Measurements from ENCODE around the gene MT1HL1. TPM values are rescaled to one million over a fixed set of nuclear protein-coding genes. Genes with fewer than 3 reads are reported as not detected.

Gene MT1HL1
- total RNA-seq, 2 experiments from 2014 or later: not detected

DNA sequence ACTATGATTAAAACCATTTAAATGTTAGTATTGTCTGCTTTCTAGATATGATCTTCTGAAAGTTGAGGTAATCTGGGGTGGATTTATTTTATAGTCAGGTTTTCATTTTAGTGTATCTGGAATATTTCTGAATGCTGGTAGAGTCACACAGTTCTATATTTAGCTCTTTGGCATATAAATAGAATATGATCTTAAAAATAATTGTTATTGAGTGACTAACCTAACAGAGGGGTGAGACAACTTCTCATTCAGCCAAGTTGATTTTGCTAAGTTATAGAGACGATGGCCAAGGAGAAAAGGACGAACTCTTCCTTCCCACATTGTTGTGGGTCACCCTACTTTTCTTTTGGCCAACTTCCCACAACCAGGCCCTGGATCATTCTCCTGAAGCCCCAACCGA, 7.2 kb upstream of the MT1HL1 start:
- no peaks in the 10 kb centered on the region for H3K4me1 Mint-ChIP-seq (ENCODE audit: low read depth)
- POLR2A ChIA-PET: no interaction called here

DNA sequence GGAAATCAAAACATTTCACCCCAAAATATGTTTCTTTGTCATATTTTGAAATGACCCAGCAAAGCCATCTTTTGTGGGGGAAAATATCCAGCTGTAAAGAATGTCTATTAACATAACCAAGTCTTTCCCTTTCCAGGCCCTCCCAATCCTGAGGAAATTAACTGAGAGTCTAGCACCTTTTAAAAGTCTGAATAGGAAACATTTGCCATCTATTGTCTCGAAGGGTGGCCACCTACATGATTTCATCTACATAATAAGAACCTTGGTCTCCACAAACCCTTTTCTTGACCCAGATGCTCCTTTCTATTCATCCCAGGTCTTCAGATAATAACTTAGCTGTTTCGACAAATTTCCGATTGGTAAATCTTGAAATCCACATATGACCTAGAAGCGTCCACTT, 5.4 kb upstream of the MT1HL1 start:
- CTCF ChIA-PET: no interaction called here
- POLR2A ChIA-PET: no interaction called here

More for the DNA sequence above, 7.2 kb upstream of the MT1HL1 start:
- Mint-ChIP-seq H3K36me3 (no peaks in the 10 kb centered on the region), H3K4me3 (no peak overlapping the region), H3K9me3 (no peaks in the 10 kb centered on the region), H3K27me3 (peaks cover 3% of the 10 kb centered on the region), H3K27ac (no peak overlapping the region)
- intact Hi-C loops (cut with micrococcal nuclease): no loop called here
- no peak for DNase-seq
- CTCF ChIA-PET: no interaction called here

DNA sequence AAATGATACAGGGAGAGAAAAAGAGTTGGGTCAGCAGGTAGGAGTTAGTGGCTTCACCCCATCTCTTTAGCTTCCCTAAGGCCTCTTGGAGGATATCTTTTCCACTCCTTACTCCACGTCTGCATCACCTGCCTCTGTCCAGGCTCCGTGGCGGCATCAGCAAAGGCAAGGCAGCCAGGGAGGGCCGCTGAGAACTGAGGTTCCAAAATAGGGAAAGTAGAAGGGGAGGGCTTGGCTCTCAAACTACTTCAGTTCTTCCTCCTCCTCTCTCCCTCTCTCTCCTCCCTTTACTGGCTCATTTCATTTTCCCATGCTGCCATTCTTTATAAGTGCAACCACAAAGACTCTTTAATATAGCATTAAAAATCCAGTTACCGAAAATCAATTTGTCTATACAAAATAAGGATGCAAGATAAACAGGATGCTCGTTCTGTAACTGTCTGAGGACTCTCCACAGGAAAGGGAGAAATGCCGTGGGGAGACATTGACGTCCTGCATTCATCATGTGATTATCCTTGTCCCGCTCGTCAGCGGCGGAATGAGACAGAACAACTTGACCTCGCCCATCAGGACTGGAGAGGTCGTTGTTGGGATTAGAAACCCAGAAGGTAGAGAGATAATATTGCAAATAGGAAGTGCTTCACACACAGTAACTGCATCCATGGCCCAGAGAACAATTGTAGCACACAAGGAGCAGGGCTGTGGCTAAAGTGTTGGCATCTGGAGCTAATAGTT, 3.1 kb upstream of the MT1HL1 start:
- Mint-ChIP-seq H3K27me3 (peaks cover 1% of the 10 kb centered on the region), H3K27ac (no peak overlapping the region), H3K9me3 (no peaks in the 10 kb centered on the region), H3K4me3 (no peak overlapping the region), H3K4me1 (ENCODE audit: low read depth) (no peaks in the 10 kb centered on the region), H3K36me3 (no peaks in the 10 kb centered on the region)
- POLR2A ChIA-PET: no interaction called here
- CTCF ChIA-PET: no interaction called here
- intact Hi-C loops (cut with micrococcal nuclease): no loop called here
- DNase-seq: no peak

More for the DNA sequence above, 5.4 kb upstream of the MT1HL1 start:
- H3K27me3 Mint-ChIP-seq: peaks cover 1% of the 10 kb centered on the region
- intact Hi-C loops (cut with micrococcal nuclease): no loop called here
- H3K4me1 Mint-ChIP-seq (ENCODE audit: low read depth): no peaks in the 10 kb centered on the region
- no peaks in the 10 kb centered on the region for H3K9me3 Mint-ChIP-seq
- DNase-seq: no peak
- no peak overlapping the region for H3K27ac Mint-ChIP-seq
- no peak overlapping the region for H3K4me3 Mint-ChIP-seq
- no peaks in the 10 kb centered on the region for H3K36me3 Mint-ChIP-seq

DNA sequence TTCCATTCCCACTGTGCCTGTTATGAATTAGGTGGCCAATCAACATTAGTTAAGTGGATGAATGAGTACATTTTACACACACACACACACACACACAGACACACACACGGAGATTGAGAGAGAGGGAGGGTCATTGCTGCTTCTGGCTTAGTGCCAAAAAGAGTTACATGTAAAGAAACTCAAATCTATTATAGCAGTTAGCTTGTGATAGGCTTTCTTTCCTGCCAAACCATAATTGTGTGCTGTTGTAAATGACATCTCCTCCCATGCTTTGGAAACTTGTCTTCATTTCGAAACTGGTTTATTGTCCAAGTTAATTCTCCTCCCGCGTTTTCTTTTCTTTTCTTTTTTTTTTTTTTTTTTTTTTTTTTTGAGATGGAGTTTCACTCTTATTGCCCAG, 1.4 kb upstream of the MT1HL1 start:
- DNase-seq: no peak
- ChIA-PET CTCF (no interaction called here), POLR2A (no interaction called here)
- Mint-ChIP-seq H3K27me3 (no peaks in the 10 kb centered on the region), H3K36me3 (no peaks in the 10 kb centered on the region), H3K9me3 (no peaks in the 10 kb centered on the region), H3K4me3 (no peak overlapping the region), H3K27ac (no peak overlapping the region), H3K4me1 (ENCODE audit: low read depth) (no peaks in the 10 kb centered on the region)
- intact Hi-C loops (cut with micrococcal nuclease): no loop called here

DNA sequence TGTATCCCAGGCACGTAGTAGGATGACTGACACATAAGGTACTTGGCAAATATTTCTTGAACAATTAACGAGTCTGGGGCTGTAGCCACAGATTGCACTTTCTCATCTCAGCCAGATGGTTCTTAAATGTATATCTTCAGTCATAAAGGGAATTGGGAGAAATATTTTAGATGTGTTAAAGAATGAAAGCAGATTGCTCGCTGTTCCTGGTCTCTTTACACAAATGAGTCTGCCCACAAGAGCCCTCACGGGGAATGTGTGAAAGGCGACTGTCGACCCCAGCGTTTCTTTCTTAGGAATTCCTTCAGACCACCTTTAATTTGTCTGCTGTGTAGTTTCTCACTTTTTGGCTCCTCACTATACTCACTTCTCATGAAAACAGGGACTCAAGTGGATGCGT, 725 bp downstream of the MT1HL1 start:
- no peak overlapping the region for H3K27ac Mint-ChIP-seq
- intact Hi-C loops (cut with micrococcal nuclease): no loop called here
- no peaks in the 10 kb centered on the region for H3K9me3 Mint-ChIP-seq
- H3K27me3 Mint-ChIP-seq: no peaks in the 10 kb centered on the region
- POLR2A ChIA-PET: no interaction called here
- CTCF ChIA-PET: no interaction called here
- no peaks in the 10 kb centered on the region for H3K4me1 Mint-ChIP-seq (ENCODE audit: low read depth)
- H3K4me3 Mint-ChIP-seq: no peak overlapping the region
- no peaks in the 10 kb centered on the region for H3K36me3 Mint-ChIP-seq
- no peak for DNase-seq

DNA sequence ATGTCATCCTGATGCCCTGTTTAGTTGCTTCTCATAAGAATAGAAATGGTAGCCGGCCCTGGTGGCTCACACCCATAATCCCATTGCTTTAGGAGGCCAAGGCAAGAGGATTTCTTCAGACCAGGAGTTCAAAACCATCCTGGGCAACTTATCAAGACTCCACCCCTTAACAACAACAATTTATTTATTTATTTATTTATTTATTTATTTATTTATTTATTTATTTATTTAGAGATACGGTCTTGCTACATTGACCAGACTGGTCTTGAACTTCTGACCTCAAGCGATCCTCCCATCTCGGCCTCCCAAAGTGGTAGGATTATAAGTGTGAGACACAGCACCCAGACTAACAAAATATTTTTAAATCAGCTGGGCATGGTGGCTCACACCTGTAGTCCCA, 4.0 kb downstream of the MT1HL1 start:
- H3K9me3 Mint-ChIP-seq: no peaks in the 10 kb centered on the region
- no peaks in the 10 kb centered on the region for H3K27me3 Mint-ChIP-seq
- no peak overlapping the region for H3K27ac Mint-ChIP-seq
- H3K4me1 Mint-ChIP-seq (ENCODE audit: low read depth): no peaks in the 10 kb centered on the region
- POLR2A ChIA-PET: no interaction called here
- no peaks in the 10 kb centered on the region for H3K36me3 Mint-ChIP-seq
- intact Hi-C loops (cut with micrococcal nuclease): no loop called here
- H3K4me3 Mint-ChIP-seq: no peak overlapping the region
- CTCF ChIA-PET: no interaction called here
- DNase-seq: no peak

DNA sequence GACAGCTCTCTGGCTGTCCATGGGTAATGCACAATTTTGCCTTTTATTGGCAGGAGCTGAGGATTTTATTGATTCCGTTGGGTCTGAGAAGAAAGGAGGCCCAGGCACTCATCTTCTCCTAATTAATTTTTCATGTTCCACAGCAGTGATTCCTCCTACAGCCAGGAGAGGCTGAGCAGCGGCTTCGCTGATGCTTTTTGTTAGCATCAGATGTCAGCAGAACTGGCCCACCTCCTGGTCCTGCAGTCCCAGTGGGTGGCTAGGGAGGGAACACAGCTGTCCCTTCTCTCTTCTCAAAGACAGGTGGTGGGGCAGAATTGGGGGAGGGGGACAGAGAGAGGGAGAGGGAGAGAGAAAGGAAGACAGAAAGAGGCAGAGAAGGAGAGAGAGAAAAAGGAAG, 5.7 kb downstream of the MT1HL1 start:
- Mint-ChIP-seq H3K27ac (no peak overlapping the region), H3K9me3 (no peaks in the 10 kb centered on the region), H3K27me3 (peaks cover 3% of the 10 kb centered on the region), H3K4me3 (no peak overlapping the region), H3K36me3 (no peaks in the 10 kb centered on the region), H3K4me1 (ENCODE audit: low read depth) (no peaks in the 10 kb centered on the region)
- intact Hi-C loops (cut with micrococcal nuclease): no loop called here
- ChIA-PET POLR2A (no interaction called here), CTCF (no interaction called here)
- DNase-seq: no peak

DNA sequence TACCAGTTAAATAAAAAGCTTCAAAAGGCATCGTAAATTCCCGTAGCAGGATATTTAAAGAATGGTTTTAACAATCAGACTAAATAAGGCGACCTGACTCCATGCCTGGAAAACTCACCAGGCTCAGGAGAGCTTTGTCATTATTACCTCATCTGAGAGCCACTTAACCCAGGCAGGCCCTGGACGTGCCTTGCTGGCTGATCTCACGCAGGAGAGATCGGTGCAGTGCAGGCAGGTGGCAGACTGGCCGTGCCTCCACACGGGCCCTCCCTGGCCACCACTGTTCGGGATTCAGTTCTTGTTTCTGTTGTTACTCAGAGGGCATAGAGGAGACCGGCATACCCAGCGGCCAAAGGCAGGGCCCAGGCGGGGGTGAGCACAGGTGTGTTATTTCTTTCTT, 6.4 kb downstream of the MT1HL1 start:
- H3K27ac Mint-ChIP-seq: no peak overlapping the region
- POLR2A ChIA-PET: no interaction called here
- H3K36me3 Mint-ChIP-seq: no peaks in the 10 kb centered on the region
- intact Hi-C loops (cut with micrococcal nuclease): no loop called here
- CTCF ChIA-PET: no interaction called here
- H3K9me3 Mint-ChIP-seq: no peaks in the 10 kb centered on the region
- no peak for DNase-seq
- H3K27me3 Mint-ChIP-seq: peaks cover 3% of the 10 kb centered on the region
- H3K4me3 Mint-ChIP-seq: no peak overlapping the region
- no peaks in the 10 kb centered on the region for H3K4me1 Mint-ChIP-seq (ENCODE audit: low read depth)

DNA sequence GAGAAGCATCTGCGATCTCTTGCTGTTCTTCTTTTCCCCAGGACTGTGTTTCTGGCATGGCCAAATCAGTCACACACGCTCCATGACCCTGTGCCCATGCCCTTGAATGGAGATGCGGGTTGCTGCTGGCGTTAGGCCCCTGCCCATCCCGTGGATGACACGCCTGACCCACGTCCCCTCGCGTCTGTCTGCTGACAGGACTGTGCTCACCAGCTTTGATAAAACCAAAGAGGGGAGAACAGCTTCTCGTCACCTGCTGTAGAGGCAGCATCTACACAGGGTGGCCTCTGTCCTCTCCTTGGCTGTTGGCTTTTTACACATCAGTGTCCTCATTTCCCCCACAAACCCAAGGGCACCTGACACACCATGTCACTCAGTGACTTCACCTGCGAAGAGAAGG, 6.9 kb downstream of the MT1HL1 start:
- no peak for DNase-seq
- Mint-ChIP-seq H3K36me3 (no peaks in the 10 kb centered on the region), H3K4me1 (ENCODE audit: low read depth) (no peaks in the 10 kb centered on the region), H3K27ac (no peak overlapping the region), H3K4me3 (no peak overlapping the region), H3K9me3 (no peaks in the 10 kb centered on the region), H3K27me3 (peaks cover 3% of the 10 kb centered on the region)
- CTCF ChIA-PET: no interaction called here
- POLR2A ChIA-PET: no interaction called here
- intact Hi-C loops (cut with micrococcal nuclease): no loop called here

DNA sequence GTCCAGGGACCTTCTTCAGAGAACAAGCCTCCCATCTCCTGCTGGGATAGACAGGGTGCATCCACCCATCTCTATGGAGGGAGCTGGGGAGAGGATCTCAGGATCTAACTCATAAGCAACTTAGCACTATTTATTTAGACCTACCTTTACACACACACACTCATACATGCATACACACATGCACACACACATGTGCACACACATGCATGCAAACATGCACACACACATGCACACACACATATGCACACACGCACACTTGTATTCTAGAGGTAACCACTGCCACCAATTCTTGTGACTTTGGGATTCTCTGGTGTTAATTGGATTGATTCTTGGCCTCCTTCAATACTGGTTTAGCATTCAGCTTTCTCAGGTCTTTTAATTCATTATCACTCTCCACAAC, 9.8 kb downstream of the MT1HL1 start:
- POLR2A ChIA-PET: no interaction called here

DNA sequence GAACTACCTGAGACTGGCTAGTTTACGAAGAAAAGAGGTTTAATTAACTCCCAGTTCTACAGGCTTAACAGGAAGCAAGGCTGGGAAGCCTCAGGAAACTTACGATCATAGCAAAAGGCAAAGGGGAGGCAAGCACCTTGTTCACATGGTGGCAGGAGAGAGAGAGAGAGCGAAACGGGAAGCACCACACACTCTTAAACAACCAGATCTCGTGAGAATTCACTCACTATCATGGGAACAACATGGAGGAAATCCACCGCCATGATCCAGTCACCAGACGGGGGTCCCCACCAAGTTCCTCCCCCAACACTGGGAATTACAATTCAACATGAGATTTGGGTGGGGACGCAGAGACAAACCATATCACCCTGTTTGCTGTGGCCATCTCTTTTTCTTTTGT, 11.8 kb downstream of the MT1HL1 start:
- POLR2A ChIA-PET: no interaction called here
- Mint-ChIP-seq H3K4me1 (ENCODE audit: low read depth) (no peaks in the 10 kb centered on the region), H3K27me3 (peaks cover 5% of the 10 kb centered on the region), H3K4me3 (no peak overlapping the region), H3K36me3 (no peaks in the 10 kb centered on the region), H3K27ac (no peak overlapping the region), H3K9me3 (peaks cover 16% of the 10 kb centered on the region)
- intact Hi-C loops (cut with micrococcal nuclease): no loop called here
- DNase-seq: no peak
- CTCF ChIA-PET: no interaction called here

More for the DNA sequence above, 9.8 kb downstream of the MT1HL1 start:
- H3K36me3 Mint-ChIP-seq: no peaks in the 10 kb centered on the region
- H3K27ac Mint-ChIP-seq: no peak overlapping the region
- H3K4me3 Mint-ChIP-seq: no peak overlapping the region
- intact Hi-C loops (cut with micrococcal nuclease): no loop called here
- H3K9me3 Mint-ChIP-seq: peaks cover 9% of the 10 kb centered on the region
- no peak for DNase-seq
- H3K4me1 Mint-ChIP-seq (ENCODE audit: low read depth): no peaks in the 10 kb centered on the region
- CTCF ChIA-PET: no interaction called here
- peaks cover 3% of the 10 kb centered on the region for H3K27me3 Mint-ChIP-seq

DNA sequence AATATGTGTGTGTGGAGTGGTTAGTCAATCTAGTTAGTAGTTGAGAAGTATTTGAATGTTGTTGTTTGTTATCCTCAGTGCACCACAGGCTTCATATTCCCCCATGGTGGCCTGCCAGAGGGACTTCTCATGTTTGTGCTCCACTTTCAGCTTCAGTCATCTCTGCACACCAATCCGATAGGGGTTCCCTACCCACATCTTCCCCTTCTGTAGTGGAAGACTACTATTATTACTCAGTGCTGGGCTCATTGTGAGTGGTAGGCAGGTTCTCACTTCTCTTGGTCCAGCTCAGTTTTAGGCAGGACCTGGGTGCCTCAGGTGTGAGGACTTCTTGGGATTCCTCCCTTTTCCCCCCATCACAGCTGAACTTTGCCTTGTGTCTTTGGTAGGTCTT, 14.2 kb downstream of the MT1HL1 start:
- H3K27me3 Mint-ChIP-seq: peaks cover 6% of the 10 kb centered on the region
- intact Hi-C loops (cut with micrococcal nuclease): no loop called here
- DNase-seq: no peak
- ChIA-PET POLR2A (no interaction called here), CTCF (no interaction called here)
- H3K4me3 Mint-ChIP-seq: no peak overlapping the region
- peaks cover 16% of the 10 kb centered on the region for H3K9me3 Mint-ChIP-seq
- H3K27ac Mint-ChIP-seq: no peak overlapping the region
- H3K36me3 Mint-ChIP-seq: no peaks in the 10 kb centered on the region
- H3K4me1 Mint-ChIP-seq (ENCODE audit: low read depth): no peaks in the 10 kb centered on the region

DNA sequence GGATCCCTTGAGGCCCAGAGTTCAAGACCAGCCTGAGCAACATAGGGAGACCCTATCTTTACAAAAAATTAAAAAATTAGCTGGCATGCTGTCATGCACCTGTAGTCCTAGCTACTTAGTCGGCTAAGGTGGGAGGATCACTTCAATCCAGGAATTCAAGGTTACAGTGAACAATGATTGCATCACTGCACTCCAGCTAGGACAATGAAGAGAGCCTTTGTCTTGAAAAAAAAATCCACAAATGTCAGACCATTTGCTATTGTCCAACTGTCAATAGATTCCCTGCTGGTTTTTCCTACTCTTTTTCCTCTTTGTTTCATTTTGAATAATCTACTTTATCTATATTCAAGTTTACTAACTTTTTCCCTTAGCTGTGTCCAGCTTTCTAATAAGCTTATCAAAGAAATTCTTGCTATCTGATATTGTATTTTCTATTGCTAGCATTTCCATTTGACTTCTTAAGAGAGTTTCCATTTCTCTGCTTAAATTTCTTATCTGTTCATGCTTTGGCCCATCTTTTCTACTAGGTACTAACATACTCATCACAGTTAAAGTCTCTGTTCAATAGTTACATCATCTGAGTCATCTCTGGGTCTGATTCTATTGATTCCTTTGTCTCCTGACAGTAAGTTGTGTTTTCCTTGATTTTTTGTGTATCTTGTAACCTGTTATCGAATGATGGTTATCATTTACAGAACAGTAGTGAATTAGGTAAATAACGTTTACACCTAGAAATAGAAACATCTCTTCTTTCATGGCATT, 14.8 kb downstream of the MT1HL1 start:
- Mint-ChIP-seq H3K4me3 (no peak overlapping the region), H3K4me1 (ENCODE audit: low read depth) (no peaks in the 10 kb centered on the region), H3K27ac (no peak overlapping the region), H3K9me3 (peaks cover 16% of the 10 kb centered on the region), H3K36me3 (no peaks in the 10 kb centered on the region), H3K27me3 (peaks cover 4% of the 10 kb centered on the region)
- CTCF ChIA-PET: no interaction called here
- no peak for DNase-seq
- intact Hi-C loops (cut with micrococcal nuclease): no loop called here
- POLR2A ChIA-PET: no interaction called here

All from activated CD4-positive, alpha-beta memory T cell treated with anti-CD3 and anti-CD28 coated beads for 36 hours (primary cell).